GM12891 (cell line): ENCODE results near the gene FBRSL1.

Experiments
- PAX5 ChIP-seq: IDR thresholded peaks from 2 replicates; pipeline ENCODE4 v1.6.1; 2011; ENCODE audit warnings: low read length, moderate library complexity, mild to moderate bottlenecking; ENCODE audit not compliant: insufficient read depth, severe bottlenecking
- POLR2A ChIP-seq: IDR thresholded peaks from 2 replicates; pipeline ENCODE4 v1.6.1; 2011; ENCODE audit warnings: low read depth, low read length, control low read depth
- POLR2AphosphoS5 ChIP-seq: IDR thresholded peaks from 2 replicates; pipeline ENCODE4 v1.6.1; 2011; ENCODE audit warnings: low read depth, low read length, control low read depth
- POU2F2 ChIP-seq: IDR thresholded peaks from 2 replicates; pipeline ENCODE4 v1.6.1; 2011; ENCODE audit warnings: low read depth, mild to moderate bottlenecking, control low read depth, low read length, moderate library complexity
- TAF1 ChIP-seq: IDR thresholded peaks from 2 replicates; pipeline ENCODE4 v1.6.1; 2011; ENCODE audit warnings: low read depth, low read length, control low read depth

GRCh38 chr12:132458441-132458840, 31.5 kb upstream of the FBRSL1 start:
- no peak for TF ChIP-seq POLR2AphosphoS5
- no peak for TF ChIP-seq POLR2A
- TF ChIP-seq TAF1, result no peak
- no peak for TF ChIP-seq POU2F2
- TF ChIP-seq PAX5, result no peak
